Measurements from ENCODE around the gene ULK4.

DNA sequence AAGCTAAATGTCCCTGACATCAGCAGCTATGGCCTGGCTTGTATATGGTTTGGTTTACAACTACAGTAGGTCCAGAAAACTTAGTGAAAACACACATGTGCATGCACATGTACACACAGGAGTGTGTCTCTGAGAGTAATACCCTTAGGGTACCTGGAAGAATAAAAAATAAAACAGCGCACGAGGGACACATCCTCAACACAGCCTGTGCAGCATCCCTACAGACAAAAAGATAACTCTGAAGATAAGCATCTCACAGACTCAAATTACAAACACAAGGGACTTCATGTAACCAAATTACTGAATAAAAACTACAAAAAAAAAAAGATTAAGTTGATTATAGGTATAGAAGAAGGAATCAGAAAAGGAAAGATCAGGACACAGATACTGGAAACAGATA is 653.8 kb downstream of the ULK4 start:
- TF ChIP-seq, protein P1, sequence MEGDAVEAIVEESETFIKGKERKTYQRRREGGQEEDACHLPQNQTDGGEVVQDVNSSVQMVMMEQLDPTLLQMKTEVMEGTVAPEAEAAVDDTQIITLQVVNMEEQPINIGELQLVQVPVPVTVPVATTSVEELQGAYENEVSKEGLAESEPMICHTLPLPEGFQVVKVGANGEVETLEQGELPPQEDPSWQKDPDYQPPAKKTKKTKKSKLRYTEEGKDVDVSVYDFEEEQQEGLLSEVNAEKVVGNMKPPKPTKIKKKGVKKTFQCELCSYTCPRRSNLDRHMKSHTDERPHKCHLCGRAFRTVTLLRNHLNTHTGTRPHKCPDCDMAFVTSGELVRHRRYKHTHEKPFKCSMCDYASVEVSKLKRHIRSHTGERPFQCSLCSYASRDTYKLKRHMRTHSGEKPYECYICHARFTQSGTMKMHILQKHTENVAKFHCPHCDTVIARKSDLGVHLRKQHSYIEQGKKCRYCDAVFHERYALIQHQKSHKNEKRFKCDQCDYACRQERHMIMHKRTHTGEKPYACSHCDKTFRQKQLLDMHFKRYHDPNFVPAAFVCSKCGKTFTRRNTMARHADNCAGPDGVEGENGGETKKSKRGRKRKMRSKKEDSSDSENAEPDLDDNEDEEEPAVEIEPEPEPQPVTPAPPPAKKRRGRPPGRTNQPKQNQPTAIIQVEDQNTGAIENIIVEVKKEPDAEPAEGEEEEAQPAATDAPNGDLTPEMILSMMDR (IDR thresholded peaks at IDR 0.05; ENCODE audit: insufficient read depth, low read length, poor library complexity, severe bottlenecking), result no peak
- TF ChIP-seq EZH2phosphoT487 (conservative IDR thresholded peaks at IDR 0.05; ENCODE audit: low read length), result no peak

Measured in SU-DHL-6 (cell line).